ENCODE measurements around the gene ZSCAN9. TPM values are rescaled to one million over a fixed set of nuclear protein-coding genes. Genes with fewer than 3 reads are reported as not detected.

The ZSCAN9 gene
- total and polyA plus RNA-seq, 2 of the 13 experiments (the other 11 are each of a cell fraction or from before 2014, with no cell fraction given), result 14.6 to 17.8 TPM

DNA sequence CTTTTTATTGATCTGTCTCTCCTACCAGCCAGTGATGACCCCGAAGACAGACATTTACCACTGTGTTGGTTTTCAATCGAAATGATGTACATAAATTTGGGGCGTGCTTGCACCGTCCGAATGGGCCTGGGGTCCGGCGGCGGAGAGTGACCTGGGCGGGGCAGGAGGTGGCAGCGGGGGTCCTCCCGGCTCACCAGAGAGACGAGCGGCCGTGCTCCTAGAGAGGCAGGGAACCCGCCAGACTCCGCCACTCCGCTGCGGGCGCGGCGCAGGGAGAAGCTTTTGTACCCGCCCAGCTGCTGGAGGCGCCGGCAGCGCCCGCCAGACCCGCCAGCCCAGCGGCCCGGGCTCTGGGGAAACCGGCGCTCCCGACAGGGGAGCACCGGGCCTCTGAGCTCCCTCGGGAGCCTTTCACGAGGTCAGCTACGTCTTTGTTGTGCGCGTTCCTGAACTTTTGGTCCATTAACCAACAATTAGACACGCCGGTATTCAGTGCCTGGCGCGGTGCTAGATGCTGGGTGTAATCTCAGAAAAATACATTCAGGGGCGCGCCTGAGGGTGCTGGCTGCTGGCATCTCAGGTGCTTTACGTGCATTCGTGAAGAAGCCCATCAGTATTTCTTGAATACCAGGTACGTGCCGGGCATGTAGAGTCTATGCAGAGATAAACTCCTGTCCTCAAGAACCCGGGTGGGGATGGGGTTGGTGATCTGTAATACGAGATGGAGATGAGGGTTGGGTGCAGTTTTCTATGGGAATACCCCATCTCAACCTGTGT is 56.4 kb downstream of the ZSCAN9 start, which contains the start of gene PGBD1 (continued):
- TF ChIP-seq, protein P1, sequence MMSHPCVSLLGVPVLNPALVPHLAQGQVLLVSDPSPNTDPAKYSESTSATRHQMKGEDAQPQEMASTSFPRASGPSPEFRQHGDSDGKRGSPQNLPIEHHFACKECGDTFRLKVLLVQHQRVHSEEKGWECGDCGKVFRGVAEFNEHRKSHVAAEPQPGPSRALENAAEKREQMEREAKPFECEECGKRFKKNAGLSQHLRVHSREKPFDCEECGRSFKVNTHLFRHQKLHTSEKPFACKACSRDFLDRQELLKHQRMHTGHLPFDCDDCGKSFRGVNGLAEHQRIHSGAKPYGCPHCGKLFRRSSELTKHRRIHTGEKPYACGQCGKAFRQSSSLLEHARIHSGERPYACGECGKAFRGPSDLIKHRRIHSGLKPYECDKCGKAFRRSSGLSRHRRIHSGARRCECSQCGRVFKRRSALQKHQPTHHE (CRISPR knock-in tag; IDR thresholded peaks at IDR 0.05; ENCODE audit: borderline replicate concordance), result no peak
- 0 out of 2 replicates have a peak, but pooled peaks have one; percentile 40 for TF ChIP-seq SMAD9 (CRISPR knock-in tag; IDR thresholded peaks at IDR 0.05)
- TF ChIP-seq ZNF292 (CRISPR knock-in tag; IDR thresholded peaks at IDR 0.05; ENCODE audit: borderline replicate concordance, low read depth), result peak; percentile 68
- no peak for TF ChIP-seq ZSCAN25 (CRISPR knock-in tag; IDR thresholded peaks at IDR 0.05)
- no peak; the same call in 1 of the 2 replicates for TF ChIP-seq ZSCAN29 (CRISPR knock-in tag; conservative IDR thresholded peaks at IDR 0.05)
- no peak for TF ChIP-seq TBL1XR1 (IDR thresholded peaks at IDR 0.05; ENCODE audit: borderline replicate concordance, low read length, partially characterized antibody)
- peak; percentile 40; the same call in 1 of the 2 replicates for TF ChIP-seq BRD4 (CRISPR knock-in tag; IDR thresholded peaks at IDR 0.05)
- no peak for TF ChIP-seq NFE2L1 (CRISPR knock-in tag; IDR thresholded peaks at IDR 0.05; ENCODE audit: borderline replicate concordance)
- TF ChIP-seq, protein P2, sequence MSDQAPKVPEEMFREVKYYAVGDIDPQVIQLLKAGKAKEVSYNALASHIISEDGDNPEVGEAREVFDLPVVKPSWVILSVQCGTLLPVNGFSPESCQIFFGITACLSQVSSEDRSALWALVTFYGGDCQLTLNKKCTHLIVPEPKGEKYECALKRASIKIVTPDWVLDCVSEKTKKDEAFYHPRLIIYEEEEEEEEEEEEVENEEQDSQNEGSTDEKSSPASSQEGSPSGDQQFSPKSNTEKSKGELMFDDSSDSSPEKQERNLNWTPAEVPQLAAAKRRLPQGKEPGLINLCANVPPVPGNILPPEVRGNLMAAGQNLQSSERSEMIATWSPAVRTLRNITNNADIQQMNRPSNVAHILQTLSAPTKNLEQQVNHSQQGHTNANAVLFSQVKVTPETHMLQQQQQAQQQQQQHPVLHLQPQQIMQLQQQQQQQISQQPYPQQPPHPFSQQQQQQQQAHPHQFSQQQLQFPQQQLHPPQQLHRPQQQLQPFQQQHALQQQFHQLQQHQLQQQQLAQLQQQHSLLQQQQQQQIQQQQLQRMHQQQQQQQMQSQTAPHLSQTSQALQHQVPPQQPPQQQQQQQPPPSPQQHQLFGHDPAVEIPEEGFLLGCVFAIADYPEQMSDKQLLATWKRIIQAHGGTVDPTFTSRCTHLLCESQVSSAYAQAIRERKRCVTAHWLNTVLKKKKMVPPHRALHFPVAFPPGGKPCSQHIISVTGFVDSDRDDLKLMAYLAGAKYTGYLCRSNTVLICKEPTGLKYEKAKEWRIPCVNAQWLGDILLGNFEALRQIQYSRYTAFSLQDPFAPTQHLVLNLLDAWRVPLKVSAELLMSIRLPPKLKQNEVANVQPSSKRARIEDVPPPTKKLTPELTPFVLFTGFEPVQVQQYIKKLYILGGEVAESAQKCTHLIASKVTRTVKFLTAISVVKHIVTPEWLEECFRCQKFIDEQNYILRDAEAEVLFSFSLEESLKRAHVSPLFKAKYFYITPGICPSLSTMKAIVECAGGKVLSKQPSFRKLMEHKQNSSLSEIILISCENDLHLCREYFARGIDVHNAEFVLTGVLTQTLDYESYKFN (CRISPR knock-in tag; conservative IDR thresholded peaks at IDR 0.05), result peak; percentile 23; the same call in 1 of the 2 replicates
- peak; percentile 59; the same call in 1 of the 2 replicates for TF ChIP-seq ZNF431 (CRISPR knock-in tag; IDR thresholded peaks at IDR 0.05; ENCODE audit: borderline replicate concordance, low read depth)
- no peak for TF ChIP-seq ZNF235 (CRISPR knock-in tag; IDR thresholded peaks at IDR 0.05; ENCODE audit: borderline replicate concordance)
- TF ChIP-seq CENPT (CRISPR knock-in tag; IDR thresholded peaks at IDR 0.05; ENCODE audit: low read depth), result no peak
- TF ChIP-seq ZNF672 (CRISPR knock-in tag; IDR thresholded peaks at IDR 0.05), result no peak
- no peak for TF ChIP-seq NFATC3 (CRISPR knock-in tag; IDR thresholded peaks at IDR 0.05)
- TF ChIP-seq SSRP1 (CRISPR knock-in tag; IDR thresholded peaks at IDR 0.05), result 0 out of 2 replicates have a peak, but pooled peaks have one; percentile 61
- TF ChIP-seq KAT2B (IDR thresholded peaks at IDR 0.05; ENCODE audit: borderline replicate concordance, low read depth, low read length), result no peak
- TF ChIP-seq, protein P3, sequence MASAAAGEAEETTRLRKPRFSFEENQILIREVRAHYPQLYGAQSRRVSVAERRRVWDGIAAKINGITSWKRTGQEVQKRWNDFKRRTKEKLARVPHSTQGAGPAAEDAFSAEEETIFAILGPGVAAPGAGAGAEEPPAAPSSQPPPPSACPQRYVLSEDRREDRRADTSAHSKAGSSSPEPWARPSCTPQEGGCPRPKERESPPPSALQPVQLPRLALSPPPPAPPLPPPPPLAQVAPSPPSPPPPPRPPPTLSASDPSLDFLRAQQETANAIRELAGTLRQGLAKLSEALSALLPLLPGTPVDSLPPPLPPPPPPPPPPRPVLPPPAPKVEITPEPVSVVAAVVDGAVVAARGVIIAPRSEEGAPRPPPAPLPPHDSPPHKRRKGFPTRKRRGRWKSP (CRISPR knock-in tag; IDR thresholded peaks at IDR 0.05), result peak; percentile 95
- TF ChIP-seq, protein P4, sequence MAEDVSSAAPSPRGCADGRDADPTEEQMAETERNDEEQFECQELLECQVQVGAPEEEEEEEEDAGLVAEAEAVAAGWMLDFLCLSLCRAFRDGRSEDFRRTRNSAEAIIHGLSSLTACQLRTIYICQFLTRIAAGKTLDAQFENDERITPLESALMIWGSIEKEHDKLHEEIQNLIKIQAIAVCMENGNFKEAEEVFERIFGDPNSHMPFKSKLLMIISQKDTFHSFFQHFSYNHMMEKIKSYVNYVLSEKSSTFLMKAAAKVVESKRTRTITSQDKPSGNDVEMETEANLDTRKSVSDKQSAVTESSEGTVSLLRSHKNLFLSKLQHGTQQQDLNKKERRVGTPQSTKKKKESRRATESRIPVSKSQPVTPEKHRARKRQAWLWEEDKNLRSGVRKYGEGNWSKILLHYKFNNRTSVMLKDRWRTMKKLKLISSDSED (CRISPR knock-in tag; IDR thresholded peaks at IDR 0.05), result no peak
- no peak for TF ChIP-seq SMARCE1 (IDR thresholded peaks at IDR 0.05; ENCODE audit: borderline replicate concordance)
- TF ChIP-seq KLF12 (CRISPR knock-in tag; IDR thresholded peaks at IDR 0.05; ENCODE audit: borderline replicate concordance), result 0 out of 2 replicates have a peak, but pooled peaks have one; percentile 90
- TF ChIP-seq ZNF556 (CRISPR knock-in tag; IDR thresholded peaks at IDR 0.05; ENCODE audit: borderline replicate concordance), result peak; percentile 50; the same call in 1 of the 2 replicates
- no peak for TF ChIP-seq ZBTB1 (CRISPR knock-in tag; IDR thresholded peaks at IDR 0.05; ENCODE audit: borderline replicate concordance)
- TF ChIP-seq IRF2 (CRISPR knock-in tag; IDR thresholded peaks at IDR 0.05), result peak; percentile 77
